ENCODE results near the gene PDE4B. TPM values are rescaled to one million over a fixed set of nuclear protein-coding genes. Genes with fewer than 3 reads are reported as not detected.

The PDE4B gene
- total RNA-seq, 2 donors from 2014 or later: 18.1 to 55.4 TPM

- TF ChIP-seq POLR2AphosphoS5 (IDR thresholded peaks at IDR 0.05) (no peak), POLR2A (IDR thresholded peaks at IDR 0.05) (no peak)
- TF ChIP-seq, protein P1, sequence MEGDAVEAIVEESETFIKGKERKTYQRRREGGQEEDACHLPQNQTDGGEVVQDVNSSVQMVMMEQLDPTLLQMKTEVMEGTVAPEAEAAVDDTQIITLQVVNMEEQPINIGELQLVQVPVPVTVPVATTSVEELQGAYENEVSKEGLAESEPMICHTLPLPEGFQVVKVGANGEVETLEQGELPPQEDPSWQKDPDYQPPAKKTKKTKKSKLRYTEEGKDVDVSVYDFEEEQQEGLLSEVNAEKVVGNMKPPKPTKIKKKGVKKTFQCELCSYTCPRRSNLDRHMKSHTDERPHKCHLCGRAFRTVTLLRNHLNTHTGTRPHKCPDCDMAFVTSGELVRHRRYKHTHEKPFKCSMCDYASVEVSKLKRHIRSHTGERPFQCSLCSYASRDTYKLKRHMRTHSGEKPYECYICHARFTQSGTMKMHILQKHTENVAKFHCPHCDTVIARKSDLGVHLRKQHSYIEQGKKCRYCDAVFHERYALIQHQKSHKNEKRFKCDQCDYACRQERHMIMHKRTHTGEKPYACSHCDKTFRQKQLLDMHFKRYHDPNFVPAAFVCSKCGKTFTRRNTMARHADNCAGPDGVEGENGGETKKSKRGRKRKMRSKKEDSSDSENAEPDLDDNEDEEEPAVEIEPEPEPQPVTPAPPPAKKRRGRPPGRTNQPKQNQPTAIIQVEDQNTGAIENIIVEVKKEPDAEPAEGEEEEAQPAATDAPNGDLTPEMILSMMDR (IDR thresholded peaks at IDR 0.05): no peak
- Histone ChIP-seq H3K4me3 (no peak overlapping the region), H3K27me3 (replicated peaks; ENCODE audit: insufficient read depth) (no peaks in the 10 kb centered on the region), H3K27ac (no peak overlapping the region), H3K36me3 (no peaks in the 10 kb centered on the region), H3K4me1 (replicated peaks) (no peaks in the 10 kb centered on the region), H3K9me3 (no peaks in the 10 kb centered on the region)
- intact Hi-C loops (cut with DNase I): no loop called here
- no peak for DNase-seq (ENCODE audit: low spot score)
- WGBS: 57% methylated on average over 2 of the region's 2 CpGs
These were observed 146.9 kb downstream of the PDE4B start for GRCh38 chr1:65939636-65940035.

DNA sequence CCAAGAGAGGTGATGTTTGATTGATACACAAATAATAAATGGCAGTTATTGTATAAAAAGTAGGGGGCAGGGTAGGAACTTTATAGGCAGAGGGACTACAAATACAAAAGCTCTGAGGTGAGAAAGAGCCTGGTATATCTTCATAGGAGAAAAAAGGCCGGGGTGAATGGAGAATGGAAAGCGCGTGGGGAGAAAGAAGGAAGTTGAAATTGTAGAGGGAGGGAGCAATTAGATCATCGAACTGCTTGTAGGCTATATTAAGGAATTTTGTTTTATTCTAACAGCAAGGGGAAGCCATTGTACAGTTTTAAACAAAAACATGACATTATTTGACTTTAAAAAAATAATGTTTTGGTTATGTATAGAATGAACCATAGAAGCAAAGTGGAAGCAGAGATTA is 147.4 kb downstream of the PDE4B start:
- no peak for DNase-seq (ENCODE audit: low spot score)
- Histone ChIP-seq H3K4me1 (replicated peaks) (no peaks in the 10 kb centered on the region), H3K36me3 (no peaks in the 10 kb centered on the region), H3K9me3 (no peaks in the 10 kb centered on the region), H3K27me3 (replicated peaks; ENCODE audit: insufficient read depth) (no peaks in the 10 kb centered on the region), H3K27ac (no peak overlapping the region), H3K4me3 (no peak overlapping the region)
- intact Hi-C loops (cut with DNase I): no loop called here
- TF ChIP-seq POLR2AphosphoS5 (IDR thresholded peaks at IDR 0.05) (no peak), POLR2A (IDR thresholded peaks at IDR 0.05) (no peak)
- TF ChIP-seq, protein P1 (IDR thresholded peaks at IDR 0.05): no peak
- 69% methylated on average over 4 of the region's 4 CpGs for WGBS

DNA sequence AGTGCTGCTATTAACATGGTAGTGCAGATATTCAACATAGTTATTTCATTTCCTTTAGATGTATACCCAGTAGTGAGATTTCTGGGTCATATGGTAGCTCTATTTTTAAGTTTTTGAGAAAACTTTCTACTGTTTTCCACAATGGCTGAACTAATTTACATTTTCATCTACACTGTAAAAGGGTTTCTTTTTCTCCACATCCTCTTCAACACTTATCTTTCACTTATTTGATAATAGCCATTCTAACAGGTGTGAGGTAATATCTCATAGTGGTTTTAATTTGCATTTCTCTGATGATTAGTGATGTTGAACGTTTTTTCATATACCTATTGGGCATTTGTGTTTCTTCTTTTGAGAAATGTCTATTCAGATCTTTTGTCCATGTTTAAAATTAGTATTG is 149.8 kb downstream of the PDE4B start:
- H3K4me3 ChIP-seq: no peak overlapping the region
- H3K9me3 ChIP-seq: no peaks in the 10 kb centered on the region
- H3K36me3 ChIP-seq: no peaks in the 10 kb centered on the region
- H3K27ac ChIP-seq: no peak overlapping the region
- no peaks in the 10 kb centered on the region for H3K27me3 ChIP-seq (replicated peaks; ENCODE audit: insufficient read depth)
- H3K4me1 ChIP-seq (replicated peaks): no peaks in the 10 kb centered on the region
- TF ChIP-seq, protein P1 (IDR thresholded peaks at IDR 0.05): no peak
- no peak for TF ChIP-seq POLR2AphosphoS5 (IDR thresholded peaks at IDR 0.05)
- no peak for TF ChIP-seq POLR2A (IDR thresholded peaks at IDR 0.05)
- 33% methylated on average over 1 of the region's 1 CpG for WGBS
- intact Hi-C loops (cut with DNase I): no loop called here
- DNase-seq (ENCODE audit: low spot score): no peak

DNA sequence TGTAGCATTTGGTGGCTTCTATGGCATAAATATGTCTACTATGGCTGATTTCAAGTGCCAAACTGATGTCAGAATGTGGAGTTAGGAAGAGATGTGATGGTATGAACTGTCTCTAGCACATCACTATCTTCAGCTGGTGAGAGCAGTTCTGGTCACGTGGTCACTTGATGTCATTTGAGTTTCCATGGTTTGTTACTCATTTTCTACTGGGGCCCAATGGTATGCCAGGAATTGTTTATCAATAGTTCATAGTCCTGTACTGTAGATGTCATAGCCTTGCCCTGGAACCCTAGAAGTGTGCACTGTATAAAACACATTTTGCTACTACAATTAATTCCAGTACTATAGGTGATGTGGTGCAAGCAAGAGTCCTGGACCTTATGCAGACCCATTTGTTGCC is 153.7 kb downstream of the PDE4B start:
- 86% methylated on average over 1 of the region's 1 CpG for WGBS
- Histone ChIP-seq H3K27me3 (replicated peaks; ENCODE audit: insufficient read depth) (no peaks in the 10 kb centered on the region), H3K4me3 (no peak overlapping the region), H3K27ac (no peak overlapping the region), H3K4me1 (replicated peaks) (no peaks in the 10 kb centered on the region), H3K9me3 (no peaks in the 10 kb centered on the region), H3K36me3 (no peaks in the 10 kb centered on the region)
- TF ChIP-seq, protein P1 (IDR thresholded peaks at IDR 0.05): no peak
- TF ChIP-seq POLR2A (IDR thresholded peaks at IDR 0.05) (no peak), POLR2AphosphoS5 (IDR thresholded peaks at IDR 0.05) (no peak)
- no peak for DNase-seq (ENCODE audit: low spot score)
- intact Hi-C loops (cut with DNase I): no loop called here

DNA sequence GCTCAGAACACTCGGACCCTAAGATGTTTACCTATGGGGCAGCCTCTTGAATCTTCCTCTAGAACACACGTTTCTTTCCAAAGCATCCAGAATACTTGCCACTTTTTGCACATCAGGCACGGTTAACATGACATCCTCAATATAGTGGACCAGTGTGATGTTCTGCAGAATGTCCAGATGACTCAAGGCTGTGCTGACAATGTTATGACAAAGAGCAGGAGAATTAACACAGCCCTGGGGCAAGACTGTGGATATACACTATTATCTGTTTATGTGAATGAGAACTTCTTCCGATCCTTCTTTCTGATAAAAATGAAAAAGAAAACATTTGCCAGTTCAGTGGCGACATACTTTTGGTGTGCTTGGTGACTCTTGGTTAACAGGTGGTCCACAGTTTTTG is 154.3 kb downstream of the PDE4B start:
- WGBS: 83% methylated on average over 5 of the region's 5 CpGs
- H3K4me3 ChIP-seq: no peak overlapping the region
- intact Hi-C loops (cut with DNase I): no loop called here
- H3K4me1 ChIP-seq (replicated peaks): no peaks in the 10 kb centered on the region
- TF ChIP-seq, protein P1 (IDR thresholded peaks at IDR 0.05): no peak
- TF ChIP-seq POLR2AphosphoS5 (IDR thresholded peaks at IDR 0.05): no peak
- TF ChIP-seq POLR2A (IDR thresholded peaks at IDR 0.05): no peak
- no peak for DNase-seq (ENCODE audit: low spot score)
- H3K9me3 ChIP-seq: no peaks in the 10 kb centered on the region
- H3K27me3 ChIP-seq (replicated peaks; ENCODE audit: insufficient read depth): no peaks in the 10 kb centered on the region
- no peak overlapping the region for H3K27ac ChIP-seq
- H3K36me3 ChIP-seq: no peaks in the 10 kb centered on the region
